GM12801 (cell line): ENCODE data around the gene CALHM2.

Experiments used
- TF ChIP-seq, protein P1 (sequence below): IDR thresholded peaks from one replicate; pipeline ENCODE4 v1.5.1; 2011; ENCODE audit warnings: control low read depth; ENCODE audit not compliant: insufficient read length; ENCODE audit errors: extremely low read depth

The CALHM2 gene

DNA sequence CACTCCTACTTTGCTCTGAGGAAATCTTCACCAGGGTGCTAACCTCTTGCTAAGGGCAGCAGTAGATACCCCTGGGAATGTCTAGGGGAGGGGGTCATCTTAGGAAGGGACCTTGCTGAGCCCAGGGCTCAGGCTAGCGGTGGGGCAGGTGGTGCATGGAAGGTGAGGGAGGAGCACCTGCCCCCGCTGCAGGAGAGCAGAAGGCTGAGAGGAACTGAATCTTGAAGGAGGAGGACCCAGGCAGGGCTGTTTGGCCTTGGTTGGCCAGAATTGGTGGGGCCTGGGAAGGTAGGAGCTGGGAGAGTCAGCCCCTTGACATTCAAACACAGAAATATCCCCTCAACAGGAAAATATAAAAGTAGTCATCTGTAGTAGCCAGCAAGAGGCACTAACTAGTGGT is 19.8 kb upstream of the CALHM2 start:
- TF ChIP-seq, protein P1, sequence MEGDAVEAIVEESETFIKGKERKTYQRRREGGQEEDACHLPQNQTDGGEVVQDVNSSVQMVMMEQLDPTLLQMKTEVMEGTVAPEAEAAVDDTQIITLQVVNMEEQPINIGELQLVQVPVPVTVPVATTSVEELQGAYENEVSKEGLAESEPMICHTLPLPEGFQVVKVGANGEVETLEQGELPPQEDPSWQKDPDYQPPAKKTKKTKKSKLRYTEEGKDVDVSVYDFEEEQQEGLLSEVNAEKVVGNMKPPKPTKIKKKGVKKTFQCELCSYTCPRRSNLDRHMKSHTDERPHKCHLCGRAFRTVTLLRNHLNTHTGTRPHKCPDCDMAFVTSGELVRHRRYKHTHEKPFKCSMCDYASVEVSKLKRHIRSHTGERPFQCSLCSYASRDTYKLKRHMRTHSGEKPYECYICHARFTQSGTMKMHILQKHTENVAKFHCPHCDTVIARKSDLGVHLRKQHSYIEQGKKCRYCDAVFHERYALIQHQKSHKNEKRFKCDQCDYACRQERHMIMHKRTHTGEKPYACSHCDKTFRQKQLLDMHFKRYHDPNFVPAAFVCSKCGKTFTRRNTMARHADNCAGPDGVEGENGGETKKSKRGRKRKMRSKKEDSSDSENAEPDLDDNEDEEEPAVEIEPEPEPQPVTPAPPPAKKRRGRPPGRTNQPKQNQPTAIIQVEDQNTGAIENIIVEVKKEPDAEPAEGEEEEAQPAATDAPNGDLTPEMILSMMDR: no peak

DNA sequence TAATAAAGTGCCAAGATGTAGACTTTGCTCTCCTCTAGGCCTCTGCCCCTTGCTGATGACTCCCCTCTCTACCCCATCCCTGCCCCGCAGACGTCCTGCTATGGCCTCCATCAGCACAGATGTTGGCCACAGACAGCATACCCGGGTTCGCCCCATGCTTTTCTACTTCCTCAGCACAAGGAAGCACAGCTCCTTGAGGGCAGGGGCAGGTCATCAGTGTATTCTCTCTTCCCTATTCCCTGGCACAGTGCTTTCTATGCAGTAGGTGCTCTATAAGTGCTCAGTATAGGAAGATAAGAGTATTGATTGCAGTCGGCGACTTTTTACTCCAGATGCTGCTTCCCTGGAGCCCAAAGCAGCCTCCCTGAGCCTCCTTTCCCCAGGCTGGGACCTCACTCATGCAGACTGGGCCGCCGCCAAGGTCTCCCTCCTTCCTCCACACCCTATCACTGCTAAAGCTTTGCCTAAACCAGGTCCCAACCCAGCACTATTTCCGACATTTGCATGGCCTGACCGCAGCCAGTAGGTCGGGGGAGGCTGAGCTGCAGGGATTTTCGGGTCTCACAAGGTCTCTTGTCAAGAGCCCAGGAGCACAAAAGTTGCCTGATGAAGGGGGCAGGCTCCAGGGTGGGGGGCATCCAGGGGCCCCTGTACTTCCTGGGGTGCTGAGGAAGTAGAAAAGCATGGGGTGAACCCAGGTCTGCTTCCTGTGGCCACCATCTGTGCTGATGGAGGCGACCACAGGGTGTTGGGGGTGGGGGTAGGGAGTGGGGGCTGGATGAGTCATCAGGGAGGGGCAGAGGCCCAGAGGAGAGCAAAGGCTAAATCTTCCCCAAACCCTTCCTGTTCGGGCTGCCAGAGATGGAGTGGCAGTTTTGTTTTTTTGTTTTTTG is 18.8 kb upstream of the CALHM2 start:
- TF ChIP-seq, protein P1: no peak

DNA sequence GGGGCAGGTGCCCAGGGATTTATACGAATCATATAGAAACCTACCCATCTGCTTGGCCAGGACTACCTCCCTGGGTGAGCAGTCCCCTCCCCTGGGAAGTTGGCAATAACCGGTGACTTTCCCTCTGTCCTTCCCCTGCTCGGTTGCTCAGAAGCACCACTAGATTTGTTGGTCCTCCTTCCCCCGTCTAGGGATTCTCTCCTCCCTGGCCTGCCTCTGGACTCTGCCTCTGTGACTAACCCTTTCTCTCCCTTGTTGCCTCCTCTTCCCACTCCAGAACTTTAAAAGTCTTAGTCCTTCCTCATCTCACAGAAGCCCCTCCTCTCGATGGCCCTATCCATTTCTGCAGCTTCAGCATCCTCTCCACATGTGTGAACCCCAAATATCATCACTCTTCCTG is 17.0 kb upstream of the CALHM2 start:
- TF ChIP-seq, protein P1: no peak

DNA sequence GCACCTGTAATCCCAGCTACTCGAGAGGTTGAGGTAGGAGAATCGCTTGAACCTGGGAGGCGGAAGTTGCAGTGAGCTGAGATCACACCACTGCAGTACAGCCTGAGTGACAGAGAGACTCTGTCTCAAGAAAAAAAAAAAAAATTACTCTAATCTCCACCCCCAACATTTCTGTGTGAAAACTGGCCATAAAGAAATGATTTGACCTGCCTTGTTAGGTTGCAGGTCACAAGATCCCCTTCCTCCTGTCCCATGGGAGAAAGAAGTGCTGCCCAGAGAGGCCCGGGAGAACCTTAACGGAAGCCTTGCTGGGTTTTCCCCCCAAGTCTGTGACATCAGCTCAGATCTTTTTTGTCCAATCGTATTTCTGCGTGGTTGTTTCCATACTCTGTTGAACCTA is 15.2 kb upstream of the CALHM2 start:
- TF ChIP-seq, protein P1: no peak

DNA sequence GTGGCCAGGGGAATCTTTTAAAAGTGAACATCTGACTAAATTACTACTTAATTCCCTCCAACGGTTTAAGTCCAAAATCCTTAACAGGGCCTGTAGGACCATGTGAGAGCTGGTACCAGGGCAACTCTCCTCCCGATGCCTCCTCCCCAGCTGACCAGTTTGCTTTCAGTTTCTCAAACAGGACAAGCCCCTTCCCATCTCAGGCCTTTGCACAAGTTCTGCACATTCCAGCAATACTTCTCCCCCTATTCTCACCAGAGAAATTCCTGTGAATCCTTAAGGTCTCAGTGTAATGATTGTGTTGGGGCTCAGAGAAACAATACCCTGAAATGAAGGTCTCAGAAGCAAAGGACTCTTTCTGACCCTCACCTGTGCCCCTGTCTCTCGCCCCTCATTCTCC is 14.6 kb upstream of the CALHM2 start:
- TF ChIP-seq, protein P1: no peak

DNA sequence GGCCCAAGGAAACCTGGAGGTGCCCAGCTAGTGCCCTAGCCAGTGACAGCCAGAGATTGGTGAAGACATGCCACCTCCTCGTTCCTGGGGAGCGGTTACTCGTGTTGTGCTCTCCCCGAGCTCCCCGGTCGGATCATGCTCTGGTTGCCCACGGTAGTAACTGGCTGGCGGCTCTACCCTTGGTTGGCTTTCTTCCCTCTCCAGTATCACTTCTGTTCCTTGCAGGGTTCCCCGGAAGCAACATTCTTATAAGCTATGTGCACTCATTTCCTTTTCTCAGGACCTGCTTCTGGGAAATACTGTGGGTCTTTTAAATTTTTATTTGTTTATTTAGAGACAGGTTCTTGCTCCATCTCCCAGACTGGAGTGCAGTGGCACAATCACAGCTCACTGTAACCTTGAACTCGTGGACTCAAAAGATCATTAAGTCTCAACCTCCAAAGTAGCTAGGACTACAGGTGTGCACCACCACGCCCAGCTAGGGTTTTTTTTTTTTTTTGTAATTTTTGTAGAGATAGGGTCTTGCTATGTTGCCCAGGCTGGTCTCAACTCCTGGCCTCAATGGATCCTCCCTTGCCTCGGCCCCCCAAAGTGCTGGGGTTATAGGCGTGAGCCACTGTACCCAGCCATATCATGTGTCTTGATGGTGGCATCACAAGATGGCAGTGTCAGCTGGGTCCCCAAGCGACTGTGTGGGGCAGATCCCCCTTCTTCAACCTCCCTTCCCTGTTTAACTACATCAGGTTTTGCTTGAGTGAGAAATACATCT is 13.4 kb upstream of the CALHM2 start:
- TF ChIP-seq, protein P1: no peak

DNA sequence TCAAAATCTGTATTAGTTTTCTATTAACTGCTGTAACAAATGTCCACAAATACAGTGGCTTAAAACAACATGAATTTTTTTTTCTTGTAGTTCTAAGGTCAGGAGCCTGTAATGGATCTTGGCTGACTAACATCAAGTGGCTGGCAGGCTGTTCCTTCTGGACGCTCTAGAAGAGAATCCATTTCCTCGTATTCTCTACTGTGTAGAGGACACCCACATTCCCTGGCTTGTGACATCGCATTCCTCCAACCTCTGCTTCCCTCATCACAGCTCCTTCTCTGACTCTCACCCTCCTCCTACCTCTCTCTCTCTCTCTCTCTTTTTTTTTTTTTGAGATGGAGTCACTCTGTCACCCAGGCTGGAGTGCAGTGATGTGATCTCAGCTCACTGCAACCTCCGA is 11.3 kb upstream of the CALHM2 start:
- TF ChIP-seq, protein P1: no peak
